Mesenchymal stem cell (in vitro differentiated cells and primary cell): ENCODE measurements around the gene ZNF532.
A peak's percentile ranks its signal among the peaks of the same experiment; 100 is the strongest.

Experiments used
- DNase-seq: peaks from one replicate; pipeline ENCODE4 v3.0.0-alpha.2; 2013
- H2AFZ ChIP-seq: one replicate; pipeline ENCODE4 v1.6.1; 2013; ENCODE audit warnings: low read depth, mild to moderate bottlenecking, control low read depth, inconsistent platforms, low read length, moderate library complexity
- H2AK5ac ChIP-seq: 2 replicates; pipeline ENCODE4 v1.6.1; 2013; ENCODE audit warnings: low read length, moderate library complexity, mild to moderate bottlenecking, inconsistent platforms; ENCODE audit not compliant: severe bottlenecking
- H2BK120ac ChIP-seq: one replicate; pipeline ENCODE4 v1.6.1; 2013; ENCODE audit warnings: low read depth, mild to moderate bottlenecking, inconsistent platforms, low read length, moderate library complexity
- H2BK12ac ChIP-seq, 2 experiments: one replicate each; pipeline ENCODE4 v1.6.1; 2013; ENCODE audit warnings: inconsistent platforms in 2 of 2, low read length in 2 of 2, mild to moderate bottlenecking in 2 of 2, moderate library complexity in 2 of 2, control low read depth in 1 of 2
- H2BK15ac ChIP-seq: one replicate; pipeline ENCODE4 v1.6.1; 2013; ENCODE audit warnings: mild to moderate bottlenecking, low read depth, inconsistent platforms; ENCODE audit not compliant: poor library complexity, severe bottlenecking
- H2BK5ac ChIP-seq: 2 replicates; pipeline ENCODE4 v1.6.1; 2013; ENCODE audit warnings: low read depth, mild to moderate bottlenecking, low read length, control low read depth, inconsistent platforms; ENCODE audit not compliant: poor library complexity, severe bottlenecking
- H3K14ac ChIP-seq, 2 experiments: one replicate each; pipeline ENCODE4 v1.6.1; 2013; ENCODE audit warnings: inconsistent platforms in 2 of 2, low read length in 2 of 2, control low read depth in 1 of 2, mild to moderate bottlenecking in 1 of 2, moderate library complexity in 1 of 2
- H3K18ac ChIP-seq, 2 experiments: one replicate each; pipeline ENCODE4 v1.6.1; 2013; ENCODE audit warnings: inconsistent platforms in 2 of 2, low read length in 2 of 2, control low read depth in 1 of 2, low read depth in 1 of 2, mild to moderate bottlenecking in 1 of 2
- H3K23ac ChIP-seq, 2 experiments: one replicate each; pipeline ENCODE4 v1.6.1; 2013; ENCODE audit warnings: inconsistent platforms in 2 of 2, low read length in 2 of 2, mild to moderate bottlenecking in 2 of 2, moderate library complexity in 2 of 2, control low read depth in 1 of 2
- H3K27ac ChIP-seq: 2 replicates; pipeline ENCODE4 v1.5.1; 2013; ENCODE audit warnings: mild to moderate bottlenecking, moderate library complexity, low read length, control low read depth, inconsistent platforms; ENCODE audit not compliant: poor library complexity, severe bottlenecking
- H3K27me3 ChIP-seq, 2 experiments: 2 replicates each; pipeline versions ENCODE4 v1.6.1 to v1.7.0; 2013; ENCODE audit warnings: low read length in 2 of 2, mild to moderate bottlenecking in 2 of 2, moderate library complexity in 2 of 2, control low read depth in 1 of 2, inconsistent platforms in 1 of 2; ENCODE audit not compliant: control insufficient read depth in 1 of 2, insufficient read depth in 1 of 2
- H3K36me3 ChIP-seq, 2 experiments: 2 replicates each; pipeline versions ENCODE4 v1.6.1 to v1.7.0; 2013; ENCODE audit warnings: low read length in 2 of 2, control low read depth in 1 of 2, inconsistent platforms in 1 of 2, low read depth in 1 of 2, mild to moderate bottlenecking in 1 of 2; ENCODE audit not compliant: insufficient read depth in 2 of 2, control insufficient read depth in 1 of 2
- H3K4ac ChIP-seq, 2 experiments: one replicate each; pipeline ENCODE4 v1.6.1; 2013; ENCODE audit warnings: inconsistent platforms in 2 of 2, low read length in 2 of 2, mild to moderate bottlenecking in 2 of 2, moderate library complexity in 2 of 2, control low read depth in 1 of 2, low read depth in 1 of 2
- H3K4me1 ChIP-seq: 2 replicates; pipeline ENCODE4 v1.6.1; 2013; ENCODE audit warnings: low read depth, low read length, control low read depth; ENCODE audit not compliant: control insufficient read depth, insufficient read depth
- H3K4me2 ChIP-seq: 2 replicates; pipeline ENCODE4 v1.6.1; 2013; ENCODE audit warnings: low read length, mild to moderate bottlenecking, inconsistent platforms; ENCODE audit not compliant: poor library complexity, severe bottlenecking
- H3K4me3 ChIP-seq, 2 experiments: 2 replicates each; pipeline versions ENCODE4 v1.5.1 to v1.7.0; 2013; ENCODE audit warnings: low read length in 2 of 2, mild to moderate bottlenecking in 2 of 2, control low read depth in 1 of 2, low read depth in 1 of 2; ENCODE audit not compliant: insufficient read depth in 1 of 2
- H3K79me1 ChIP-seq: replicated peaks from 2 replicates; pipeline ENCODE4 v1.6.1; 2013; ENCODE audit warnings: mild to moderate bottlenecking, control low read depth, low read length, inconsistent platforms; ENCODE audit not compliant: poor library complexity, severe bottlenecking
- H3K9ac ChIP-seq: 2 replicates; pipeline ENCODE4 v1.7.0; 2013; ENCODE audit warnings: mild to moderate bottlenecking, low read length, moderate library complexity
- H3K9me3 ChIP-seq: 2 replicates; pipeline ENCODE4 v1.7.0; 2013; ENCODE audit warnings: mild to moderate bottlenecking, low read length; ENCODE audit not compliant: control insufficient read depth
- H4K8ac ChIP-seq: one replicate; pipeline ENCODE4 v1.6.1; 2013; ENCODE audit warnings: inconsistent platforms, mild to moderate bottlenecking, low read length, moderate library complexity
- H4K91ac ChIP-seq: one replicate; pipeline ENCODE4 v1.6.1; 2013; ENCODE audit warnings: mild to moderate bottlenecking, low read length, inconsistent platforms
- WGBS: methylation state at CpG from one replicate; pipeline ENCODE4 v1.1.7; 2013; ENCODE audit warnings: mixed read lengths; 5-methylcytosine and 5-hydroxymethylcytosine counted together

ZNF532 gene

DNA sequence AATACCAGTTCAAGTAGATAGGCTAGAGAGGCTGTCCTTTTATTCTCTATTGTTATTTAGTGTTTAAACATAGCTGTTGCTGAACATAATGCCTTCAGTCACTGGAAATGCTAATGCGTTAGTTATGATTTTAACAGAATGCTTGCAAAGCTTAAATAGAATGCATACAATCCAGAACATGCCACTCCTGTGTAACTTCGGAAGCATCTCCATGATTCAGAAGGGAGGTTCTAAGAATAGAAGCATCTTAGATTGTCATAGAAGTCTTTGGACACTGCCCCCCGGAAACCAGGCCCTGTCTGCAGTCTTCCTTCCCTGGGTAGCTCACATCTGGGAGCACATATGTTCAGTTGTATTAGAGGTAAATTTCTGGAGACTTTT is 73.2 kb downstream of the ZNF532 start:
- Histone ChIP-seq H3K4me1 (peaks cover 1% of the 10 kb centered on the region), H2AFZ (no peak overlapping the region), H3K23ac (no peak overlapping the region), H3K4ac (no peak overlapping the region), H2BK120ac (no peak overlapping the region), H3K9ac (peak overlapping the region; percentile 48), H2BK5ac (no peak overlapping the region), H3K9me3 (no peaks in the 10 kb centered on the region), H4K8ac (no peak overlapping the region), H3K27ac (no peak overlapping the region), H2BK12ac (no peak overlapping the region), H2AK5ac (no peak overlapping the region), H3K14ac (no peak overlapping the region), H3K27me3 (no peaks in the 10 kb centered on the region), H3K79me1 (peaks cover 19% of the 10 kb centered on the region), H3K18ac (no peak overlapping the region), H3K4me3 (peak overlapping the region in 1 of 2 experiments; percentile 50), H2BK15ac (no peak overlapping the region), H3K4me2 (no peak overlapping the region), H3K36me3 (peaks cover 21 to 49% of the 10 kb centered on the region in 2 experiments), H4K91ac (no peak overlapping the region)
- 68% methylated on average over 3 of the region's 3 CpGs for WGBS
- peak; percentile 51 for DNase-seq

DNA sequence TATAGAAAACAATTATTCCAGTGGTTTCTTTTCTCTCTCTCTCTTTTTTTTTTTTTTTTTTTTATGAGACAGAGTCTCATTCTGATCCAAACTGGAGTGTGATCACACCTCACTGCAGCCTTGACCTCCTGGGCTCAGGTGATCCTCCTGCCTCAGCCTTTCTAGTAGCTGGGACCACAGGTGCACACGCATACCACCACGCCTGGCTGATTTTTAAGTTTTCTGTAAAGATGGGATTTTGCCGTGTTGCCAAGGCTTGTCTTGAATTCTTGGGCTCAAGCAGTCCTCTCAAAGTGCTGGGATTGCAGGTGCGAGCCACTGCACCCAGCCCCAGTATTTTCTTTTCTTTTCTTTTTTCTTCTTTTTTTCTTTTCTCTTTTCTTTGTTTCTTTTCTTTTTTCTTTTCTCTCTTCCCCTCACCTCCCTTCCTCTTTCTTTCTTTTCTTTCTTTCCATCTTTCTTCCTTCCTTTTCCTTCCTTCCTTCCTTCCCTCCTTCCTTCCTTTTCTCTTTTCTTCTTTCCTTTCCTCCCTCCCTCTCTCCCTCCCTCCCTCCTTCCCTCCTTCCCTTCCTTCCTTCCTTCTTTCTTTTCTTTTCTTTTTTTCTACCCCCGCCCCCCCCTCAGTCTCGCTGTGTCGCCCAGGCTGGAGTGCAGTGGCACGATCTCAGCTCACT is 76.9 kb downstream of the ZNF532 start:
- WGBS: 94% methylated on average over 8 of the region's 8 CpGs
- no peaks in the 10 kb centered on the region for H3K9me3 ChIP-seq
- H3K23ac ChIP-seq: no peak overlapping the region
- no peaks in the 10 kb centered on the region for H3K27me3 ChIP-seq
- H4K8ac ChIP-seq: no peak overlapping the region
- no peak overlapping the region for H2BK15ac ChIP-seq
- H2BK5ac ChIP-seq: no peak overlapping the region
- no peak overlapping the region for H2BK120ac ChIP-seq
- H3K27ac ChIP-seq: no peak overlapping the region
- H3K79me1 ChIP-seq: peaks cover 14% of the 10 kb centered on the region
- no peak overlapping the region for H3K9ac ChIP-seq
- no peak overlapping the region for H3K4me3 ChIP-seq
- no peak overlapping the region for H3K4me2 ChIP-seq
- H3K36me3 ChIP-seq: peaks cover 28 to 51% of the 10 kb centered on the region in 2 experiments
- H3K4ac ChIP-seq: no peak overlapping the region
- H3K4me1 ChIP-seq: peaks cover 1% of the 10 kb centered on the region
- no peak overlapping the region for H2BK12ac ChIP-seq
- H4K91ac ChIP-seq: no peak overlapping the region
- no peak overlapping the region for H2AK5ac ChIP-seq
- DNase-seq: no peak
- no peak overlapping the region for H3K14ac ChIP-seq
- H3K18ac ChIP-seq: no peak overlapping the region
- H2AFZ ChIP-seq: no peak overlapping the region

DNA sequence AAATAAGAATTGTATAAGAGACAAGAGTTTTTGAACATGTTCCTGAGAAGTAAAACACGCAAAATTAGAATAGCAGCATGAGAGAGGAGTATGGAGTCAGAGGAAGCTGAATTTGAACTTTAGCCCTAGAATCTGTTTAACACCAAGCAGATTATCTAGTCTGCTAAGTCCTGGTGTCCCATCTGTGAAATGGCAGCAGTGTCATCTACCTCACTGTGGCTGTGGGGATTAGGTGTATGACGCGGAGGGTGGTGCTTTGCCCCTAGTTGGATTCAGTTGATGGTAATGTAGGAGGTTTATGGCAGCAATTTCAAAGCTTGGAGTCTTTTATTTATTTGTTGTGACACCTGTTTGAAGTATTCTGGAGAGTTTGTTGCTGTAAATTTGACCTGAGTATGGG is 79.2 kb downstream of the ZNF532 start:
- Histone ChIP-seq H3K36me3 (peaks cover 34 to 51% of the 10 kb centered on the region in 2 experiments), H2AFZ (no peak overlapping the region), H3K27me3 (no peaks in the 10 kb centered on the region), H3K4me3 (no peak overlapping the region), H3K23ac (no peak overlapping the region), H2BK15ac (no peak overlapping the region), H3K4ac (no peak overlapping the region), H3K9me3 (no peaks in the 10 kb centered on the region), H4K91ac (no peak overlapping the region), H3K9ac (no peak overlapping the region), H3K18ac (no peak overlapping the region), H3K4me1 (peaks cover 2% of the 10 kb centered on the region), H2AK5ac (no peak overlapping the region), H3K14ac (no peak overlapping the region), H3K79me1 (peaks cover 13% of the 10 kb centered on the region), H3K27ac (no peak overlapping the region), H2BK12ac (no peak overlapping the region), H2BK120ac (no peak overlapping the region), H3K4me2 (no peak overlapping the region), H2BK5ac (no peak overlapping the region), H4K8ac (no peak overlapping the region)
- DNase-seq: no peak
- WGBS: 99% methylated on average over 3 of the region's 3 CpGs

DNA sequence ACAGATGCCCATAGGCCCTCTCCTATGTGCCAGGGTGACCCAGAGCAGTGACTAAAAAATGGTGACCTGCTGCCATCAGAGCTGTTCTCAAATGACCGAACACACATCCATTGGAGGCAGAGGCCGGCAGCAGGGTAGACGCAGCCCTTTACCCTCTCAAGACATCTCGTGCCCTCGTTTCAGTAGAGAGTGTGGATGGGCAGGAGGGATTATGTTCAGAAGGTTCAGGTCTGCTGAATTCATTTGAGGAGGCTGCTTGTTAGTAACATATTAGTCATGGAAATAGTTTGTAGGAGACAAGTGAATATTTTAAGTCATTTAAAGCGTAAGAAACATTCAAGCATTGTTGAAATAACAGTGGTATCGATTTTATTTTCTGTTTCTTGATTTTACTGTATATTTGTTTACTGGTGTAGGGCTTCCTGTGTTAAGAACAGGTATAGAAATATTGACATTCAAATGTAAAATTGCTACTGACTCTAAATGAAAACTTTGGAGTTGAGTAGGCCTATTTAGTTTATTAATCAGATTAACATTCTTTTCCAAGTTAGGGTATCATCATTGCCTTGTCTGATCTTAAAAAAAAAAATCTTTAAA is 82.6 kb downstream of the ZNF532 start:
- H3K14ac ChIP-seq: no peak overlapping the region

More for the DNA sequence above, 82.6 kb downstream of the ZNF532 start:
- WGBS: 97% methylated on average over 7 of the region's 7 CpGs
- no peak overlapping the region for H3K9ac ChIP-seq
- H2AK5ac ChIP-seq: no peak overlapping the region
- H3K27me3 ChIP-seq: no peaks in the 10 kb centered on the region
- peak overlapping the region; percentile 31 for H4K91ac ChIP-seq
- no peak overlapping the region for H2AFZ ChIP-seq
- no peak overlapping the region for H3K4ac ChIP-seq
- no peaks in the 10 kb centered on the region for H3K9me3 ChIP-seq
- H2BK5ac ChIP-seq: no peak overlapping the region
- no peak overlapping the region for H2BK15ac ChIP-seq
- H3K36me3 ChIP-seq: peaks cover 23 to 41% of the 10 kb centered on the region in 2 experiments
- no peak overlapping the region for H2BK120ac ChIP-seq
- H3K18ac ChIP-seq: no peak overlapping the region
- H3K4me2 ChIP-seq: no peak overlapping the region
- H3K23ac ChIP-seq: no peak overlapping the region
- no peak overlapping the region for H4K8ac ChIP-seq
- no peak overlapping the region for H2BK12ac ChIP-seq
- H3K4me1 ChIP-seq: peaks cover 2% of the 10 kb centered on the region
- H3K4me3 ChIP-seq: no peak overlapping the region
- no peak overlapping the region for H3K27ac ChIP-seq
- DNase-seq: no peak
- peaks cover 16% of the 10 kb centered on the region for H3K79me1 ChIP-seq
